Measurements from ENCODE around the gene MSANTD4.

DNA sequence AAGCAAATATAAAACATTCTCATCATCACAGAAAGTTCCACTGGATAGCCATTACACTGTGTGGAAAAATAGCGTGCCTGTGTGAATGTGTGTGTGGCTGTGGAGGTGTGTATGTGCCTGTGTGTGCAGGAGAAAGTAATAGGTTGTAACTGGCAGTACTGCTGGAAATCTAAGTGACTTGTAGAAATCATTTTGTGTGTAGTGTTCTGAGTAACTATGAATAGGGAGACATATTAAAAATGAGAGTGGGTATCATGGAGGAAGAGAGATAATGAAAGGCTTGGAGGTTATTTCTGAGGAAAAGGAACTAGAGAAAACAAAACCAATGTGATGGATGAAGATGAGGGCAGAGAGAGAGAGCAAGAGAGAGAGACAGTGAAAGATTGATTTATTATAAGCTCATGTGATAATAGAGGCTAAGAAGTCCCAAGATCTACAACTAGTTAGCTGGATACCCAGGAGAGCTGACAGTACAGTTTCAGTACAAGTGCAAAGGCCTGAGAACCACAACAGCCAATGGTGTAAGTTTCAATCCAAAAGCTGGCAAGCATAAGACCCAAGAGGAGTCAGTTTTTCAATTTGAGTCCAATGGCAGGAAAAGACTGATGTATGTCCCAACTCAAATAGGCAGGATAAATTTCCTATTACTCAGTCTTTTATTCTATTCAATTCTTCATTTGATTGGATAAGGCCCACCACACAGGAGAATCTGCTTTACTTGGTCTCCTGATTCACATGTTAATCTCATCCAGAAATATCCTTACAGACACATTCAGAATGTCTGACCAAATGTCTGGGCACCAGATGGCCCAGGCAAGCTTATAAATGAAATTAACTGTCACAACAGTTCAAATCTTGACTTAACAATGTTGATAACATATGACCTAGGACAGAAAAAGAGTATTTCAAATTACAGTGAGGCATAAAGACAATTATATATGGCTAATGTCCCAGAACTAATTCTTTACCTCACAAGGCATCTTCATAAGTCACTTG is 40.2 kb upstream of the MSANTD4 start:
- TF ChIP-seq POLR2A (IDR thresholded peaks at IDR 0.05) (no peak), EP300 (IDR thresholded peaks at IDR 0.05; ENCODE audit: low read depth) (no peak)
- TF ChIP-seq, protein P1, sequence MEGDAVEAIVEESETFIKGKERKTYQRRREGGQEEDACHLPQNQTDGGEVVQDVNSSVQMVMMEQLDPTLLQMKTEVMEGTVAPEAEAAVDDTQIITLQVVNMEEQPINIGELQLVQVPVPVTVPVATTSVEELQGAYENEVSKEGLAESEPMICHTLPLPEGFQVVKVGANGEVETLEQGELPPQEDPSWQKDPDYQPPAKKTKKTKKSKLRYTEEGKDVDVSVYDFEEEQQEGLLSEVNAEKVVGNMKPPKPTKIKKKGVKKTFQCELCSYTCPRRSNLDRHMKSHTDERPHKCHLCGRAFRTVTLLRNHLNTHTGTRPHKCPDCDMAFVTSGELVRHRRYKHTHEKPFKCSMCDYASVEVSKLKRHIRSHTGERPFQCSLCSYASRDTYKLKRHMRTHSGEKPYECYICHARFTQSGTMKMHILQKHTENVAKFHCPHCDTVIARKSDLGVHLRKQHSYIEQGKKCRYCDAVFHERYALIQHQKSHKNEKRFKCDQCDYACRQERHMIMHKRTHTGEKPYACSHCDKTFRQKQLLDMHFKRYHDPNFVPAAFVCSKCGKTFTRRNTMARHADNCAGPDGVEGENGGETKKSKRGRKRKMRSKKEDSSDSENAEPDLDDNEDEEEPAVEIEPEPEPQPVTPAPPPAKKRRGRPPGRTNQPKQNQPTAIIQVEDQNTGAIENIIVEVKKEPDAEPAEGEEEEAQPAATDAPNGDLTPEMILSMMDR (IDR thresholded peaks at IDR 0.05), result no peak

All from transverse colon (tissue), 3 donors.